CD14-positive monocyte (primary cell): ENCODE measurements around the gene RIMBP2. TPM values are rescaled to one million over a fixed set of nuclear protein-coding genes. Genes with fewer than 3 reads are reported as not detected.

ENCODE experiments used
- DNase-seq, 3 donors: peaks; one replicate each; pipeline ENCODE4 v3.0.0-alpha.2; 2011 to 2022
- H2AFZ ChIP-seq: 2 replicates; pipeline ENCODE4 v1.6.0; 2012; ENCODE audit warnings: mild to moderate bottlenecking, low read depth, low read length, inconsistent platforms; ENCODE audit not compliant: insufficient read depth, poor library complexity, severe bottlenecking
- H3K27ac ChIP-seq, 2 donors: 1 replicate in 1 of 2; 2 replicates in 1 of 2; pipeline ENCODE4 v1.5.1; 2012 to 2013; ENCODE audit warnings: low read length in 2 of 2, control low read depth in 1 of 2, inconsistent platforms in 1 of 2, low read depth in 1 of 2, mild to moderate bottlenecking in 1 of 2
- H3K27me3 ChIP-seq, 2 donors: one replicate each; pipeline versions ENCODE4 v1.6.0 to v1.6.1; 2011 to 2013; ENCODE audit warnings: low read length in 2 of 2; ENCODE audit not compliant: control insufficient read depth in 2 of 2, insufficient read depth in 2 of 2
- H3K36me3 ChIP-seq, 2 donors: replicated peaks in 1 of 2; 1 replicate in 1 of 2; 2 replicates in 1 of 2; pipeline versions ENCODE4 v1.5.1 to v1.6.1; 2012 to 2013; ENCODE audit warnings: low read length in 2 of 2, control low read depth in 1 of 2, inconsistent platforms in 1 of 2, mild to moderate bottlenecking in 1 of 2; ENCODE audit not compliant: insufficient read depth in 2 of 2, control insufficient read depth in 1 of 2
- H3K4me1 ChIP-seq, 2 donors: 1 replicate in 1 of 2; 2 replicates in 1 of 2; pipeline versions ENCODE4 v1.5.1 to v1.6.1; 2012 to 2013; ENCODE audit warnings: low read length in 2 of 2, control low read depth in 1 of 2, inconsistent platforms in 1 of 2, mild to moderate bottlenecking in 1 of 2, moderate library complexity in 1 of 2; ENCODE audit not compliant: insufficient read depth in 2 of 2, control insufficient read depth in 1 of 2
- H3K4me2 ChIP-seq: replicated peaks from 2 replicates; pipeline ENCODE3; 2012; ENCODE audit warnings: low read length, moderate library complexity, mild to moderate bottlenecking; ENCODE audit not compliant: poor library complexity, severe bottlenecking; ENCODE audit errors: extremely low read depth
- H3K4me3 ChIP-seq, 3 experiments: fragments of 200-600 bp in 1 of 3; sonication (generic) in 1 of 3; replicated peaks in 1 of 3; 1 replicate in 2 of 3; 2 replicates in 1 of 3; pipeline ENCODE4 v1.5.1; 2011 to 2013; ENCODE audit warnings: low read length in 3 of 3, mild to moderate bottlenecking in 3 of 3, control low read depth in 2 of 3, low read depth in 2 of 3, inconsistent platforms in 1 of 3, moderate library complexity in 1 of 3
- H3K79me2 ChIP-seq: 2 replicates; pipeline ENCODE4 v1.6.0; 2012; ENCODE audit warnings: mild to moderate bottlenecking, control low read depth, inconsistent platforms, low read length, moderate library complexity; ENCODE audit not compliant: insufficient read depth
- H3K9ac ChIP-seq: 2 replicates; pipeline ENCODE4 v1.6.0; 2017; ENCODE audit warnings: low read length, mild to moderate bottlenecking; ENCODE audit not compliant: insufficient read depth, poor library complexity, severe bottlenecking
- H3K9me3 ChIP-seq, 2 donors: replicated peaks in 1 of 2; 1 replicate in 1 of 2; 2 replicates in 1 of 2; pipeline versions ENCODE4 v1.5.1 to v1.6.1; 2012 to 2013; ENCODE audit warnings: low read length in 2 of 2, control low read depth in 1 of 2; ENCODE audit not compliant: control insufficient read depth in 1 of 2, insufficient read depth in 1 of 2
- H4K20me1 ChIP-seq: 2 replicates; pipeline ENCODE4 v1.6.0; 2012; ENCODE audit warnings: mild to moderate bottlenecking, low read length, control low read depth, moderate library complexity; ENCODE audit not compliant: insufficient read depth
- H3K27ac Mint-ChIP-seq, 7 donors: one replicate each; pipeline ENCODE4 v1.8.0; 2020; ENCODE audit warnings: mild to moderate bottlenecking in 7 of 7, mixed read lengths in 7 of 7, moderate library complexity in 6 of 7, inconsistent platforms in 2 of 7
- H3K27me3 Mint-ChIP-seq, 3 donors: one replicate each; pipeline ENCODE4 v1.8.0; 2021 to 2022; ENCODE audit warnings: low read depth in 3 of 3, mild to moderate bottlenecking in 3 of 3, mixed read lengths in 3 of 3, moderate library complexity in 3 of 3, inconsistent platforms in 1 of 3
- H3K36me3 Mint-ChIP-seq, 2 donors: one replicate each; pipeline ENCODE4 v1.8.0; 2020; ENCODE audit warnings: mixed read lengths in 2 of 2, inconsistent platforms in 1 of 2, mild to moderate bottlenecking in 1 of 2
- H3K4me1 Mint-ChIP-seq: one replicate; pipeline ENCODE4 v1.8.0; 2020; ENCODE audit warnings: mild to moderate bottlenecking, mixed read lengths
- H3K4me3 Mint-ChIP-seq, 2 donors: one replicate each; pipeline ENCODE4 v1.8.0; 2020; ENCODE audit warnings: mild to moderate bottlenecking in 2 of 2, mixed read lengths in 2 of 2, moderate library complexity in 1 of 2
- H3K9me3 Mint-ChIP-seq, 7 donors: one replicate each; pipeline ENCODE4 v1.8.0; 2020 to 2022; ENCODE audit warnings: mixed read lengths in 7 of 7, mild to moderate bottlenecking in 6 of 7, moderate library complexity in 6 of 7, inconsistent platforms in 2 of 7
- whole genome bisulfite sequencing: methylation state at CpG from one replicate; pipeline ENCODE4 v1.1.5; 2013; ENCODE audit warnings: missing lambda C conversion rate; ENCODE audit not compliant: insufficient coverage; 5-methylcytosine and 5-hydroxymethylcytosine counted together
- intact Hi-C, 2 donors: fragments of 100-400 bp; cut with micrococcal nuclease; formaldehyde crosslinking; loops; one replicate each; pipeline versions ENCODE4 v1.15.0 to v1.15.1; 2023
- polyA plus RNA-seq, 3 donors: library from polyadenylated mRNA; depleted of rRNA in 1 of 3; unstranded in 2 of 3; stranded (reverse) in 1 of 3; fragments of 300-500 nt in 2 of 3; fragments of >200 nt in 1 of 3; fragmentation: Illumina TruSeq in 2 of 3; gene quantifications; 1 replicate in 2 of 3; 2 replicates in 1 of 3; pipeline ENCODE4 v1.2.3, GENCODE V29; 2012 to 2021
- TF ChIP-seq, protein P1 (sequence below): fragments of 200-600 bp; IDR thresholded peaks from one replicate; pipeline ENCODE4 v1.8.0; 2022; ENCODE audit warnings: antibody characterized with exemption, mild to moderate bottlenecking

Gene RIMBP2
- polyA plus RNA-seq, 3 donors = not detected

DNA sequence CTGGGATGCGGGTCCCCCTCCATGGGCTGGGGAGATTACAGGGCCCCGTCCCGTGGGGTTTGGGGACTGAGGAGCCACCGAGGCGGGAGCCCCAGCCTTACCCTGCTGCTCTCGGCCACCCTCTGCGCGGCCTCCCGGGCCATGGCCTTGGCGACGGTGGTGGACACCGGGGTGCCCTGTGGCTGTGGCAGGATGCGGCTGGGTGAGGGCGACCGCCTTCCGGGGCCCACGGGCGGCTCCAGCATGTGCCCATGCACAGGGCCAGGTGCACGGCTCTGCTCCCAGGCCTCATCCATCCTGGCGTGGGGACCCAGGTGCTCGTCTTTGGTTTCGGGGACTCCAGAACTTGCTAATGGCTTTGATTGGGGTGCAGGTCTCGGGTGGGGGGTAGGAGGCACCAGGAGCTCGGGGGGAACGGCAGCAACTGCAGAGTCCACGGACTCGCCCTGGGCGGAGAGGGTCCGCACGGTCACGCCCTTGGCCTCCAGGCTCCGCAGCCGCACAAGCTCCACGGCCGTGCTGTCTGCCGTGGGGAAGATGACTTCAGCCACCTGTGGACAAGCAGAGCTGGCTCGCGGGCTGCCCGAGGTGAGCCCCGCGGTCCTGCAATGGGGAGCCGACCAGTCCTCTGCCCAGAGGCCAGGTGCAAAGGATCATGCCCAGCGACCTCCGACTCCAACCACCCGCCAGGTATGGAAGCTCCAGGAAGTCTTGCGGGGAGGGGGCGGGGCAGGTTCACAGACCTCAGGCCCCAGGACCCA is 279.2 kb downstream of the RIMBP2 start:
- H3K9me3 Mint-ChIP-seq = peaks cover 26 to 65% (median 37%) of the 10 kb centered on the region in 7 donors
- no peak overlapping the region for H3K4me3 ChIP-seq
- H3K36me3 ChIP-seq = no peaks in the 10 kb centered on the region
- peaks cover 0 to 2% (median 1%) of the 10 kb centered on the region in 3 donors for H3K27me3 Mint-ChIP-seq
- H3K4me1 ChIP-seq = no peaks in the 10 kb centered on the region
- H4K20me1 ChIP-seq = no peaks in the 10 kb centered on the region
- H3K9ac ChIP-seq = no peak overlapping the region
- H2AFZ ChIP-seq = no peak overlapping the region
- H3K79me2 ChIP-seq = no peaks in the 10 kb centered on the region
- no peak overlapping the region for H3K27ac Mint-ChIP-seq
- no peak for DNase-seq
- no peak overlapping the region for H3K27ac ChIP-seq
- no peak overlapping the region for H3K4me3 Mint-ChIP-seq
- TF ChIP-seq, protein P1, sequence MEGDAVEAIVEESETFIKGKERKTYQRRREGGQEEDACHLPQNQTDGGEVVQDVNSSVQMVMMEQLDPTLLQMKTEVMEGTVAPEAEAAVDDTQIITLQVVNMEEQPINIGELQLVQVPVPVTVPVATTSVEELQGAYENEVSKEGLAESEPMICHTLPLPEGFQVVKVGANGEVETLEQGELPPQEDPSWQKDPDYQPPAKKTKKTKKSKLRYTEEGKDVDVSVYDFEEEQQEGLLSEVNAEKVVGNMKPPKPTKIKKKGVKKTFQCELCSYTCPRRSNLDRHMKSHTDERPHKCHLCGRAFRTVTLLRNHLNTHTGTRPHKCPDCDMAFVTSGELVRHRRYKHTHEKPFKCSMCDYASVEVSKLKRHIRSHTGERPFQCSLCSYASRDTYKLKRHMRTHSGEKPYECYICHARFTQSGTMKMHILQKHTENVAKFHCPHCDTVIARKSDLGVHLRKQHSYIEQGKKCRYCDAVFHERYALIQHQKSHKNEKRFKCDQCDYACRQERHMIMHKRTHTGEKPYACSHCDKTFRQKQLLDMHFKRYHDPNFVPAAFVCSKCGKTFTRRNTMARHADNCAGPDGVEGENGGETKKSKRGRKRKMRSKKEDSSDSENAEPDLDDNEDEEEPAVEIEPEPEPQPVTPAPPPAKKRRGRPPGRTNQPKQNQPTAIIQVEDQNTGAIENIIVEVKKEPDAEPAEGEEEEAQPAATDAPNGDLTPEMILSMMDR = no peak
- H3K4me2 ChIP-seq = no peak overlapping the region
- H3K27me3 ChIP-seq = no peaks in the 10 kb centered on the region
- WGBS = 97% methylated on average over 44 of the region's 47 CpGs
- intact Hi-C loops = no loop called here
- H3K9me3 ChIP-seq = peaks cover 36 to 78% of the 10 kb centered on the region in 2 donors
- H3K36me3 Mint-ChIP-seq = no peaks in the 10 kb centered on the region
- no peaks in the 10 kb centered on the region for H3K4me1 Mint-ChIP-seq

DNA sequence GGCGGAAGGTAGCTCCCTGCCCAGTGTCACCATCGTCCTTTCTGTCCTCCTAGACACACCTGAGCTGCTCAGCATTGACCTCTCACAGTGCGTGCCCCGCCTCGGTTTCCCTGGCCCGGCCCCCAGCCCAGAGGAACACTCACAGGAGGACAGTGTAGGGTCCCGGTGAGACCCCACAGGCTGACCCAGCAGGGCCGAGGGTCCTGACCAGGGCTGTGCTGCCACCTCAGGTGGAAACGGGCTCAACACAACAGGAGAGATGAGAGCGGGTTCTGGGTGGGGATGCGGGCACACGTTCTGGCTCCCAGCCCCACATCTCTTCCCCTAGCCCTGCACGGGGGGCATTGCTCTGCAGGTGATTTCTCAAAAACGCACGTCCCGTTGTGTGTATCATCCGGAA is 280.3 kb downstream of the RIMBP2 start:
- H3K27ac Mint-ChIP-seq = no peak overlapping the region
- no peaks in the 10 kb centered on the region for H3K36me3 Mint-ChIP-seq
- H2AFZ ChIP-seq = no peak overlapping the region
- H3K79me2 ChIP-seq = no peaks in the 10 kb centered on the region
- H3K4me3 Mint-ChIP-seq = no peak overlapping the region
- H3K9ac ChIP-seq = no peak overlapping the region
- intact Hi-C loops = no loop called here
- no peak overlapping the region for H3K27ac ChIP-seq
- H3K36me3 ChIP-seq = no peaks in the 10 kb centered on the region
- peaks cover 0 to 2% (median 1%) of the 10 kb centered on the region in 3 donors for H3K27me3 Mint-ChIP-seq
- 88% methylated on average over 16 of the region's 17 CpGs for WGBS
- no peak overlapping the region for H3K4me2 ChIP-seq
- H3K9me3 Mint-ChIP-seq = peaks cover 26 to 57% (median 33%) of the 10 kb centered on the region in 7 donors
- peaks cover 31 to 70% of the 10 kb centered on the region in 2 donors for H3K9me3 ChIP-seq
- no peaks in the 10 kb centered on the region for H3K4me1 Mint-ChIP-seq
- no peaks in the 10 kb centered on the region for H3K27me3 ChIP-seq
- DNase-seq = no peak
- no peaks in the 10 kb centered on the region for H4K20me1 ChIP-seq
- no peak overlapping the region for H3K4me3 ChIP-seq
- H3K4me1 ChIP-seq = no peaks in the 10 kb centered on the region
- TF ChIP-seq, protein P1 = no peak
